ENCODE data around the gene BEST3.

DNA sequence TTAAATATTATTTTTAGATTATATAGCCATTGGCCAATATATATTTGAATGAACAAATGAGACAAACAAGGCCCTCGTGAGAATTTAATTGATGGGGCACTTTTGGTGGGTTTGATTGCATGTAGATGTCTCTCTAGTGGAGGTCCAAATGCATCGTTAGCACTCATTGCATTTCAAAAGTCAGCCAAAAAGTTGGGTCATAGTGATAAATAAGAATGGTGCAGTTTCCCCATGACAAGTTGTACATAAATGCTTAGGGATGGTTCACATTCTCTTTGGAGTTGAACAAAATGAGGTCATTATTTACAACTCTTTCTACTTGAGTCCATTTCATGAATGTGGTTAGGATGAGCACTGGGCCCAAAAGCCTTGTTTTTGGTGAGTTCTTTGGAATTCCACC is 1.0 kb downstream of the BEST3 start:
- TF ChIP-seq POLR2AphosphoS5 (IDR thresholded peaks at IDR 0.05; ENCODE audit: borderline replicate concordance, low read depth, low read length): no peak
- no peak for TF ChIP-seq FOXP2 (optimal IDR thresholded peaks at IDR 0.05; ENCODE audit: control extremely low read depth, extremely low read length, insufficient read depth)
- TF ChIP-seq EZH2 (IDR thresholded peaks at IDR 0.05): no peak

Data from SK-N-MC (cell line).